Transverse colon (tissue), 4 donors: ENCODE measurements around the gene LSM7. TPM values are rescaled to one million over a fixed set of nuclear protein-coding genes. Genes with fewer than 3 reads are reported as not detected.

Experiments
- DNase-seq: peaks from one replicate; pipeline ENCODE4 v3.0.0-alpha.2; 2019
- H3K27ac ChIP-seq, 4 donors: fragments of 200-600 bp; sonication (generic); 2 replicates each; pipeline ENCODE4 v1.5.1; 2016 to 2018; ENCODE audit warnings: inconsistent platforms in 4 of 4
- H3K27me3 ChIP-seq: fragments of 200-600 bp; sonication (generic); 2 replicates; pipeline ENCODE4 v1.5.1; 2017; ENCODE audit warnings: inconsistent platforms
- H3K36me3 ChIP-seq, 4 donors: fragments of 200-600 bp; sonication (generic); 2 replicates each; pipeline ENCODE4 v1.5.1; 2017 to 2019; ENCODE audit warnings: inconsistent platforms in 4 of 4
- H3K4me1 ChIP-seq, 4 donors: fragments of 200-600 bp; sonication (generic); 2 replicates each; pipeline ENCODE4 v1.5.1; 2017 to 2020; ENCODE audit warnings: inconsistent platforms in 4 of 4
- H3K4me3 ChIP-seq, 4 donors: fragments of 200-600 bp; sonication (generic); 1 replicate in 1 of 4; 2 replicates in 3 of 4; pipeline versions ENCODE4 v1.5.1 to v1.6.1; 2017 to 2019; ENCODE audit warnings: inconsistent platforms in 4 of 4
- H3K9me3 ChIP-seq, 2 donors: fragments of 200-600 bp; sonication (generic); 2 replicates each; pipeline ENCODE4 v1.5.1; 2017 to 2019; ENCODE audit warnings: inconsistent platforms in 2 of 2
- EP300 ChIP-seq: sonication (generic); formaldehyde crosslinking; IDR thresholded peaks from one replicate; pipeline ENCODE4 v1.6.1; 2017; ENCODE audit warnings: antibody characterized with exemption, low read depth
- POLR2A ChIP-seq: fragments of 450-650 bp; IDR thresholded peaks from one replicate; pipeline ENCODE4 v1.6.1; 2016; ENCODE audit warnings: antibody characterized with exemption, mild to moderate bottlenecking, moderate library complexity
- POLR2AphosphoS5 ChIP-seq, 3 donors: sonication (generic); formaldehyde crosslinking; IDR thresholded peaks; one replicate each; pipeline ENCODE4 v1.6.1; 2016; ENCODE audit warnings: antibody characterized with exemption in 3 of 3
- WGBS, 2 donors: methylation state at CpG; one replicate each; pipeline ENCODE4 v1.1.5; 2018; ENCODE audit warnings: low coverage in 1 of 2; 5-methylcytosine and 5-hydroxymethylcytosine counted together
- in situ Hi-C, 4 donors: fragments of 200-750 bp; cut with MboI; loops; one replicate each; pipeline versions ENCODE4 v1.15.0 to v1.15.1; 2017; ENCODE audit warnings: low sequenced_read_pairs in 3 of 4, low pct_ligation_motif_present in 1 of 4, low pct_unique_long_range_greater_than_20kb in 1 of 4
- intact Hi-C: fragments of 100-400 bp; cut with DNase I; formaldehyde crosslinking; loops from one replicate; pipeline ENCODE4 v1.15.1; 2023; ENCODE audit warnings: low total_unique reads
- total RNA-seq, 4 donors: library from RNA; depleted of rRNA; stranded (reverse); fragments of >200 nt; gene quantifications; one replicate each; pipeline ENCODE4 v1.1.0, GENCODE V29; 2016
- TF ChIP-seq, protein P1 (sequence below), 5 experiments: fragments of 200-600 bp in 3 of 5; fragments of 450-650 bp in 2 of 5; sonication (generic) in 3 of 5; IDR thresholded peaks; 1 replicate in 2 of 5; 2 replicates in 3 of 5; pipeline ENCODE4 v1.5.1; 2016 to 2017; ENCODE audit warnings: antibody characterized with exemption in 5 of 5, inconsistent platforms in 3 of 5, mild to moderate bottlenecking in 2 of 5, moderate library complexity in 1 of 5

Gene LSM7
- total RNA-seq, 4 donors from 2014 or later: 62.9 to 151 (median 132) TPM

GRCh38 chr19:2319551-2319950 lies 8.8 kb downstream of the LSM7 start:
- peaks cover 6 to 7% of the 10 kb centered on the region in 2 donors for H3K9me3 ChIP-seq
- H3K4me3 ChIP-seq: no peak overlapping the region
- H3K4me1 ChIP-seq: peaks cover 0 to 3% (median 0%) of the 10 kb centered on the region in 4 donors
- intact Hi-C loops: no loop called here
- no peak for DNase-seq
- in situ Hi-C loops: loop anchor here in 1 of 4 donors (25.0 kb wide), 1 partner anchor 293 kb away; no protein-coding TSS in a partner anchor
- WGBS, 2 donors: 88% methylated on average over 20 of the region's 20 CpGs; no CpG with 5 or more reads in 1 of the 2 donors
- H3K27me3 ChIP-seq: peaks cover 4% of the 10 kb centered on the region
- H3K36me3 ChIP-seq: peaks cover 0 to 3% (median 0%) of the 10 kb centered on the region in 4 donors
- H3K27ac ChIP-seq: no peak overlapping the region
- no peak for TF ChIP-seq POLR2AphosphoS5 (IDR thresholded peaks at IDR 0.05)
- TF ChIP-seq EP300: no peak
- TF ChIP-seq, protein P1, sequence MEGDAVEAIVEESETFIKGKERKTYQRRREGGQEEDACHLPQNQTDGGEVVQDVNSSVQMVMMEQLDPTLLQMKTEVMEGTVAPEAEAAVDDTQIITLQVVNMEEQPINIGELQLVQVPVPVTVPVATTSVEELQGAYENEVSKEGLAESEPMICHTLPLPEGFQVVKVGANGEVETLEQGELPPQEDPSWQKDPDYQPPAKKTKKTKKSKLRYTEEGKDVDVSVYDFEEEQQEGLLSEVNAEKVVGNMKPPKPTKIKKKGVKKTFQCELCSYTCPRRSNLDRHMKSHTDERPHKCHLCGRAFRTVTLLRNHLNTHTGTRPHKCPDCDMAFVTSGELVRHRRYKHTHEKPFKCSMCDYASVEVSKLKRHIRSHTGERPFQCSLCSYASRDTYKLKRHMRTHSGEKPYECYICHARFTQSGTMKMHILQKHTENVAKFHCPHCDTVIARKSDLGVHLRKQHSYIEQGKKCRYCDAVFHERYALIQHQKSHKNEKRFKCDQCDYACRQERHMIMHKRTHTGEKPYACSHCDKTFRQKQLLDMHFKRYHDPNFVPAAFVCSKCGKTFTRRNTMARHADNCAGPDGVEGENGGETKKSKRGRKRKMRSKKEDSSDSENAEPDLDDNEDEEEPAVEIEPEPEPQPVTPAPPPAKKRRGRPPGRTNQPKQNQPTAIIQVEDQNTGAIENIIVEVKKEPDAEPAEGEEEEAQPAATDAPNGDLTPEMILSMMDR (IDR thresholded peaks at IDR 0.05): no peak
- TF ChIP-seq POLR2A: no peak

GRCh38 chr19:2318923-2319322 lies 9.5 kb downstream of the LSM7 start:
- in situ Hi-C loops: loop anchor here in 1 of 4 donors (25.0 kb wide), 1 partner anchor 293 kb away; no protein-coding TSS in a partner anchor
- 71% methylated on average over 6 of the region's 6 CpGs; no CpG with 5 or more reads in 1 of the 2 donors for WGBS, 2 donors
- H3K27me3 ChIP-seq: peaks cover 8% of the 10 kb centered on the region
- no peak for TF ChIP-seq POLR2A
- TF ChIP-seq, protein P1 (IDR thresholded peaks at IDR 0.05): no peak
- H3K4me1 ChIP-seq: peaks cover 0 to 3% (median 0%) of the 10 kb centered on the region in 4 donors
- no peak overlapping the region for H3K27ac ChIP-seq
- intact Hi-C loops: no loop called here
- H3K9me3 ChIP-seq: peaks cover 6 to 7% of the 10 kb centered on the region in 2 donors
- no peaks in the 10 kb centered on the region for H3K36me3 ChIP-seq
- no peak for DNase-seq
- H3K4me3 ChIP-seq: no peak overlapping the region

- no peaks in the 10 kb centered on the region for H3K36me3 ChIP-seq
- H3K9me3 ChIP-seq: peaks cover 6 to 7% of the 10 kb centered on the region in 2 donors
- TF ChIP-seq POLR2AphosphoS5 (IDR thresholded peaks at IDR 0.05) (no peak), EP300 (no peak), POLR2A (no peak)
- TF ChIP-seq, protein P1 (IDR thresholded peaks at IDR 0.05): no peak
- intact Hi-C loops: no loop called here
- H3K4me1 ChIP-seq: peaks cover 0 to 3% (median 0%) of the 10 kb centered on the region in 4 donors
- in situ Hi-C loops: loop anchor here in 1 of 4 donors (25.0 kb wide), 1 partner anchor 295 kb away; no protein-coding TSS in a partner anchor
- H3K27ac ChIP-seq: no peak overlapping the region
- H3K27me3 ChIP-seq: peaks cover 19% of the 10 kb centered on the region
- 85 to 86% methylated on average over 2 to 25 of the region's 25 CpGs for WGBS, 2 donors
- DNase-seq: no peak
- H3K4me3 ChIP-seq: no peak overlapping the region
Measured at GRCh38 chr19:2317756-2318155, 10.6 kb downstream of the LSM7 start.

GRCh38 chr19:2317300-2317699 lies 11.1 kb downstream of the LSM7 start:
- intact Hi-C loops (no loop called here), in situ Hi-C loops (loop anchor here in 1 of 4 donors (25.0 kb wide), 1 partner anchor 295 kb away; no protein-coding TSS in a partner anchor)
- Histone ChIP-seq H3K27ac (no peak overlapping the region), H3K4me1 (peaks cover 0 to 3% (median 0%) of the 10 kb centered on the region in 4 donors), H3K36me3 (no peaks in the 10 kb centered on the region), H3K4me3 (no peak overlapping the region), H3K27me3 (peaks cover 24% of the 10 kb centered on the region), H3K9me3 (peaks cover 6 to 7% of the 10 kb centered on the region in 2 donors)
- no peak for DNase-seq
- WGBS, 2 donors: 95% methylated on average over 13 of the region's 13 CpGs; no CpG with 5 or more reads in 1 of the 2 donors
- TF ChIP-seq, protein P1 (IDR thresholded peaks at IDR 0.05): no peak
- TF ChIP-seq EP300: no peak
- TF ChIP-seq POLR2AphosphoS5 (IDR thresholded peaks at IDR 0.05): no peak
